HCT116 (cell line): Measurements from ENCODE around the gene CCDC30. TPM values are rescaled to one million over a fixed set of nuclear protein-coding genes. Genes with fewer than 3 reads are reported as not detected.
A peak's percentile ranks its signal among the peaks of the same experiment; 100 is the strongest.

Experiments used
- ATAC-seq: fragments of 200-7000 bp; cut with Tn5 transposase; 2 replicates; pipeline ENCODE4 v1.9.1; 2020; ENCODE audit warnings: mild to moderate bottlenecking, moderate library complexity
- BruUV-seq: library from RNA; stranded (reverse); fragments of 400-500 nt; replicated peaks from 2 replicates; lab custom pipeline; 2021; lab: Mats Ljungman, UMichigan
- CTCF ChIA-PET: fragments of 300-600 bp; sonication (Branson Sonifier 250); formaldehyde crosslinking; loops from one replicate; lab custom pipeline; 2021; ENCODE audit warnings: antibody characterized with exemption; lab: Charles Lee
- POLR2A ChIA-PET: fragments of 300-600, 350-600 bp; sonication (Branson Sonifier 250); formaldehyde crosslinking; loops from one replicate; lab custom pipeline; 2021; ENCODE audit warnings: antibody characterized with exemption; lab: Charles Lee
- RAD21 ChIA-PET, 2 experiments: fragments of 300-600 bp; sonication (Branson Sonifier 250); formaldehyde crosslinking; loops; one replicate each; lab custom pipeline; 2023; ENCODE audit warnings: low total read pairs in 2 of 2; ENCODE audit not compliant: uncharacterized antibody in 2 of 2, unreplicated experiment in 2 of 2, low non-redundant PET in 1 of 2; lab: Charles Lee
- DNase-seq: peaks from one replicate; pipeline ENCODE4 v3.0.0-alpha.2; 2010; ENCODE audit warnings: low read depth, low spot score
- H2AFZ ChIP-seq: fragments of 200-600 bp; shearing (Covaris generic), sonication (generic); 2 replicates; pipeline ENCODE4 v1.6.1; 2017; ENCODE audit warnings: low read depth, mixed run types, mixed read lengths, antibody characterized with exemption, low read length; ENCODE audit not compliant: poor library complexity, severe bottlenecking
- H3K27ac ChIP-seq: 2 replicates; pipeline ENCODE4 v1.5.1; 2012; ENCODE audit warnings: low read depth, low read length
- H3K27me3 ChIP-seq: fragments of 200-600 bp; sonication (generic); 2 replicates; pipeline ENCODE4 v1.6.1; 2016; ENCODE audit warnings: mixed run types, low read length, mixed read lengths; ENCODE audit not compliant: insufficient read depth
- H3K36me3 ChIP-seq, 2 experiments: fragments of 200-500 bp in 1 of 2; fragments of 200-600 bp in 1 of 2; sonication (Bioruptor generic) in 1 of 2; sonication (generic) in 1 of 2; 2 replicates each; pipeline versions ENCODE4 v1.5.1 to v1.6.1; 2014 to 2016; ENCODE audit warnings: low read length in 2 of 2, inconsistent platforms in 1 of 2, mixed read lengths in 1 of 2, mixed run types in 1 of 2; ENCODE audit not compliant: insufficient read depth in 2 of 2, control insufficient read depth in 1 of 2
- H3K4me1 ChIP-seq, 2 experiments: fragments of 200-600 bp in 1 of 2; sonication (generic) in 1 of 2; 2 replicates each; pipeline versions ENCODE4 v1.5.1 to v1.6.1; 2012 to 2017; ENCODE audit warnings: low read length in 2 of 2, inconsistent platforms in 1 of 2, mild to moderate bottlenecking in 1 of 2, mixed read lengths in 1 of 2, mixed run types in 1 of 2, moderate library complexity in 1 of 2; ENCODE audit not compliant: insufficient read depth in 2 of 2, control insufficient read depth in 1 of 2
- H3K4me2 ChIP-seq: fragments of 200-600 bp; sonication (generic); 2 replicates; pipeline ENCODE4 v1.6.1; 2017; ENCODE audit warnings: mixed run types, low read length, mixed read lengths
- H3K4me3 ChIP-seq, 2 experiments: fragments of 200-600 bp in 1 of 2; sonication (generic) in 1 of 2; replicated peaks in 1 of 2; 2 replicates each; pipeline ENCODE4 v1.5.1; 2011 to 2016; ENCODE audit warnings: low read length in 2 of 2, control low read depth in 1 of 2, low read depth in 1 of 2, mild to moderate bottlenecking in 1 of 2, mixed read lengths in 1 of 2, mixed run types in 1 of 2
- H3K79me2 ChIP-seq: fragments of 200-600 bp; sonication (generic); 2 replicates; pipeline ENCODE4 v1.6.1; 2017; ENCODE audit warnings: mild to moderate bottlenecking, mixed run types, low read length, moderate library complexity, mixed read lengths; ENCODE audit not compliant: insufficient read depth
- H3K9ac ChIP-seq: fragments of 200-600 bp; sonication (generic); 2 replicates; pipeline ENCODE4 v1.6.1; 2016; ENCODE audit warnings: low read length, mixed read lengths
- H3K9me2 ChIP-seq: fragments of 200-600 bp; sonication (generic), shearing (Covaris generic); 2 replicates; pipeline ENCODE4 v1.6.1; 2017; ENCODE audit warnings: mixed run types, mild to moderate bottlenecking, moderate library complexity; ENCODE audit not compliant: insufficient read depth
- H3K9me3 ChIP-seq, 2 experiments: fragments of 200-500 bp in 1 of 2; fragments of 200-600 bp in 1 of 2; sonication (Bioruptor generic) in 1 of 2; sonication (generic) in 1 of 2; 2 replicates each; pipeline ENCODE4 v1.6.1; 2014 to 2017; ENCODE audit warnings: low read length in 2 of 2, mixed read lengths in 2 of 2, inconsistent platforms in 1 of 2, low read depth in 1 of 2, mild to moderate bottlenecking in 1 of 2, mixed run types in 1 of 2, moderate library complexity in 1 of 2; ENCODE audit not compliant: control insufficient read depth in 1 of 2, insufficient read depth in 1 of 2
- H4K20me1 ChIP-seq: fragments of 200-600 bp; sonication (generic), shearing (Covaris generic); 2 replicates; pipeline ENCODE4 v1.6.1; 2017; ENCODE audit warnings: mixed run types, mild to moderate bottlenecking, moderate library complexity; ENCODE audit not compliant: insufficient read depth
- CEBPB ChIP-seq: IDR thresholded peaks from 2 replicates; pipeline ENCODE4 v1.6.1; 2012; ENCODE audit warnings: low read depth
- CTCF ChIP-seq, 3 experiments: fragments of 200-600 bp in 1 of 3; sonication (generic) in 1 of 3; IDR thresholded peaks in 2 of 3; conservative IDR thresholded peaks in 1 of 3; 2 replicates each; pipeline ENCODE4 v1.5.1; 2012 to 2017; ENCODE audit warnings: low read depth in 2 of 3, low read length in 2 of 3, antibody characterized with exemption in 1 of 3, borderline replicate concordance in 1 of 3, control low read depth in 1 of 3, mild to moderate bottlenecking in 1 of 3, mixed read lengths in 1 of 3, mixed run types in 1 of 3, moderate library complexity in 1 of 3; ENCODE audit not compliant: insufficient read depth in 1 of 3
- EGR1 ChIP-seq: IDR thresholded peaks from 2 replicates; pipeline ENCODE4 v1.6.1; 2012; ENCODE audit warnings: low read depth
- ELF1 ChIP-seq: IDR thresholded peaks from 2 replicates; pipeline ENCODE4 v1.6.1; 2012; ENCODE audit warnings: low read depth, borderline replicate concordance
- EZH2phosphoT487 ChIP-seq: fragments of 200-600 bp; IDR thresholded peaks from 2 replicates; pipeline ENCODE4 v1.6.1; 2018; ENCODE audit warnings: antibody characterized with exemption, borderline replicate concordance
- FOSL1 ChIP-seq: IDR thresholded peaks from 2 replicates; pipeline ENCODE4 v1.6.1; 2012; ENCODE audit warnings: low read depth
- JUND ChIP-seq: IDR thresholded peaks from 2 replicates; pipeline ENCODE4 v1.6.1; 2012
- POLR2A ChIP-seq: IDR thresholded peaks from 2 replicates; pipeline ENCODE4 v1.7.0; 2011; ENCODE audit warnings: borderline replicate concordance; ENCODE audit not compliant: insufficient read depth, insufficient read length; ENCODE audit errors: extremely low read depth
- RAD21 ChIP-seq: IDR thresholded peaks from 2 replicates; pipeline ENCODE4 v1.6.1; 2012; ENCODE audit warnings: low read depth, mild to moderate bottlenecking
- REST ChIP-seq: IDR thresholded peaks from 2 replicates; pipeline ENCODE4 v1.6.1; 2012; ENCODE audit warnings: low read depth
- SP1 ChIP-seq: IDR thresholded peaks from 2 replicates; pipeline ENCODE4 v1.6.1; 2012; ENCODE audit warnings: low read depth
- TCF7L2 ChIP-seq: IDR thresholded peaks from 2 replicates; pipeline ENCODE4 v1.7.0; 2011; ENCODE audit warnings: borderline replicate concordance, inconsistent platforms; ENCODE audit not compliant: insufficient read depth, insufficient read length; ENCODE audit errors: extremely low read depth
- YY1 ChIP-seq: IDR thresholded peaks from 2 replicates; pipeline ENCODE4 v1.6.1; 2011; ENCODE audit warnings: low read length, low read depth, moderate library complexity, mild to moderate bottlenecking; ENCODE audit not compliant: insufficient replicate concordance; ENCODE audit errors: extremely low read depth
- ZBTB33 ChIP-seq: IDR thresholded peaks from 2 replicates; pipeline ENCODE4 v1.6.1; 2011; ENCODE audit warnings: mild to moderate bottlenecking, low read length, moderate library complexity; ENCODE audit not compliant: insufficient replicate concordance; ENCODE audit errors: extremely low read depth
- ZFX ChIP-seq: fragments of 450-650 bp; IDR thresholded peaks from 2 replicates; pipeline ENCODE4 v1.6.1; 2017
- ZNF274 ChIP-seq: fragments of 200-500 bp; sonication (Bioruptor generic); IDR thresholded peaks from 2 replicates; pipeline ENCODE4 v1.6.1; 2014; ENCODE audit warnings: mild to moderate bottlenecking, low read depth, low read length, inconsistent platforms
- intact Hi-C: fragments of 100-400 bp; cut with micrococcal nuclease; formaldehyde crosslinking; loops from 2 replicates; pipeline ENCODE4 v1.10.0; 2022
- total RNA-seq: library from RNA; stranded (reverse); gene quantifications from one replicate; pipeline ENCODE4 v1.2.1, GENCODE V29; 2021; ENCODE audit not compliant: unreplicated experiment

The CCDC30 gene
- total RNA-seq, 1 experiment from 2014 or later: 2.0 TPM

GRCh38 chr1:42454403-42454802 lies 8.7 kb upstream of the CCDC30 start (continued):
- TF ChIP-seq REST (no peak), ELF1 (no peak)
- TF ChIP-seq, all 23 proteins: peak for 0

- Histone ChIP-seq H3K9me3 (no peaks in the 10 kb centered on the region), H3K4me2 (peak within 1 kb of the TSS; percentile 95), H2AFZ (peak within 1 kb of the TSS; percentile 87), H3K9ac (peak within 1 kb of the TSS; percentile 94), H3K4me1 (peaks cover 0 to 16% of the 10 kb centered on the region in 2 experiments; a peak in 3 of 4 replicates), H4K20me1 (no peaks in the 10 kb centered on the region), H3K9me2 (no peaks in the 10 kb centered on the region), H3K36me3 (peaks cover 19 to 22% of the 10 kb centered on the region in 2 experiments; a peak in 3 of 4 replicates), H3K27me3 (no peaks in the 10 kb centered on the region), H3K4me3 (peak within 1 kb of the TSS; percentile 88 to 95), H3K79me2 (peaks cover 18% of the 10 kb centered on the region), H3K27ac (peak within 1 kb of the TSS; percentile 93)
- POLR2A ChIA-PET: interaction anchor here (1.1 kb wide), 1 partner anchor 10 kb away, joined by 4 read pairs; no protein-coding TSS in a partner anchor
- BruUV-seq: TSS peak; percentile 80
- CTCF ChIA-PET: no interaction called here
- peak; percentile 92 for ATAC-seq
- peak; percentile 75 for DNase-seq
- RAD21 ChIA-PET: no interaction called here
- intact Hi-C loops: loop anchor here (5.0 kb wide), 1 partner anchor 119 kb away; the partner anchor contains the start of gene FOXJ3
- TF ChIP-seq FOSL1 (no peak), JUND (no peak), TCF7L2 (no peak), ELF1 (no peak), CTCF (IDR thresholded peaks at IDR 0.05 in 2 of 3, conservative IDR thresholded peaks at IDR 0.05 in 1 of 3; ENCODE audit: borderline replicate concordance in 1 of 3, insufficient read depth in 1 of 3, low read depth in 2 of 3, low read length in 2 of 3) (no peak), ZFX (peak; percentile 98; the same call in 1 of the 2 replicates), EZH2phosphoT487 (no peak), EGR1 (peak; percentile 97), CEBPB (no peak), ZBTB33 (no peak), RAD21 (no peak), YY1 (peak; percentile 69), SP1 (no peak), ZNF274 (no peak), POLR2A (peak; percentile 66)
These were observed 6.9 kb upstream of the CCDC30 start, which contains the start of the genes PPCS and ZMYND12 for GRCh38 chr1:42456010-42456753. PPCS (plus strand) TSS chr1:42456543; CDS start chr1:42456566, 23 bp downstream. ZMYND12 (minus strand) TSS chr1:42456022; CDS start chr1:42455997, 25 bp downstream.
